ENCODE measurements around the gene HCFC1R1. TPM values are rescaled to one million over a fixed set of nuclear protein-coding genes. Genes with fewer than 3 reads are reported as not detected.

Gene HCFC1R1
- total RNA-seq, 1 experiment from 2014 or later = 61.3 TPM

GRCh38 chr16:3046641-3047386, 23.1 kb upstream of the HCFC1R1 start:
- no peaks in the 10 kb centered on the region for H3K79me2 ChIP-seq (ENCODE audit: insufficient read depth, low read length)
- peak overlapping the region; percentile 87 for H3K4me2 ChIP-seq (ENCODE audit: insufficient read depth, insufficient read length, low read length)
- peak overlapping the region; percentile 79 to 90 for H3K4me3 Mint-ChIP-seq
- no CpG with 5 or more reads among the region's 54 CpGs for WGBS (ENCODE audit: extremely low coverage, insufficient read length, low lambda C conversion rate)
- H3K27me3 Mint-ChIP-seq (ENCODE audit: low read depth) = peaks cover 69% of the 10 kb centered on the region
- no peak overlapping the region for H2AFZ ChIP-seq (ENCODE audit: low read length)
- H2BK12ac ChIP-seq (ENCODE audit: insufficient read length, low read depth, low read length) = no peak overlapping the region
- H3K4me1 Mint-ChIP-seq = peaks cover 8 to 17% of the 10 kb centered on the region in 2 experiments
- H3K79me1 ChIP-seq (ENCODE audit: insufficient read depth, low read depth, low read length, poor library complexity, severe bottlenecking) = no peaks in the 10 kb centered on the region
- peaks cover 20% of the 10 kb centered on the region for H3K23me2 ChIP-seq (ENCODE audit: insufficient read length, low read depth, low read length, poor library complexity, severe bottlenecking)
- no peak overlapping the region for H4K91ac ChIP-seq (ENCODE audit: insufficient read length, low read depth, low read length)
- no peak overlapping the region for H3K23ac ChIP-seq (ENCODE audit: insufficient read length, low read depth, low read length)
- DNase-seq = no peak
- no peak overlapping the region for H2BK15ac ChIP-seq (ENCODE audit: low read depth, low read length)
- H2BK5ac ChIP-seq (ENCODE audit: insufficient read length, low read length) = no peak overlapping the region
- H3K4ac ChIP-seq (ENCODE audit: low read depth, low read length) = no peak overlapping the region
- no peak overlapping the region for H2BK20ac ChIP-seq (ENCODE audit: low read depth, low read length, poor library complexity, severe bottlenecking)
- H3K9me3 ChIP-seq (ENCODE audit: control insufficient read depth, low read depth, low read length) = no peaks in the 10 kb centered on the region
- no peak overlapping the region for H3K27ac Mint-ChIP-seq
- peaks cover 9 to 25% (median 22%) of the 10 kb centered on the region in 3 experiments for H3K36me3 Mint-ChIP-seq (ENCODE audit: insufficient read depth in 1 of 3, low read depth in 3 of 3)
- no peak overlapping the region for H3K9ac ChIP-seq (ENCODE audit: extremely low read depth, insufficient read length, low read length)
- H2AK5ac ChIP-seq (ENCODE audit: insufficient read length, low read length) = no peak overlapping the region
- no peak for TF ChIP-seq CTCF (conservative IDR thresholded peaks at IDR 0.05)
- peaks cover 0 to 3% of the 10 kb centered on the region in 2 experiments; a peak in 2 of 5 replicates for H3K9me3 Mint-ChIP-seq
- H2BK120ac ChIP-seq (ENCODE audit: low read depth, low read length, poor library complexity, severe bottlenecking) = no peak overlapping the region
- H3T11ph ChIP-seq (ENCODE audit: low read length) = no peak overlapping the region
- H3K27me3 ChIP-seq (ENCODE audit: insufficient read depth, low read length) = no peaks in the 10 kb centered on the region
- H4K20me1 ChIP-seq (ENCODE audit: control insufficient read depth, insufficient read depth, insufficient read length) = no peaks in the 10 kb centered on the region
- no peak overlapping the region for H3K56ac ChIP-seq (ENCODE audit: insufficient read length, low read depth, low read length)
- H3K18ac ChIP-seq (ENCODE audit: insufficient read length, low read depth, low read length) = no peak overlapping the region
- no peak overlapping the region for H4K8ac ChIP-seq (replicated peaks; ENCODE audit: insufficient read length, low read depth, low read length)
- H3K27ac ChIP-seq (ENCODE audit: insufficient read length, low read depth, low read length) = no peak overlapping the region
- H4K5ac ChIP-seq (ENCODE audit: insufficient read length, low read depth, low read length) = no peak overlapping the region
- H3K4me1 ChIP-seq (ENCODE audit: insufficient read depth, low read length) = no peaks in the 10 kb centered on the region
- H3K14ac ChIP-seq (ENCODE audit: insufficient read depth, low read length) = no peak overlapping the region; the same call in 1 of the 2 replicates

All from H9 (cell line).